Measurements from ENCODE around the gene CRY2.
A peak's percentile ranks its signal among the peaks of the same experiment; 100 is the strongest.
"Not testable (repeated sequence)": the region's sequence is repeated elsewhere in the genome, so short reads cannot be mapped to it uniquely, and the experiment has no call there.

CRY2 gene

DNA sequence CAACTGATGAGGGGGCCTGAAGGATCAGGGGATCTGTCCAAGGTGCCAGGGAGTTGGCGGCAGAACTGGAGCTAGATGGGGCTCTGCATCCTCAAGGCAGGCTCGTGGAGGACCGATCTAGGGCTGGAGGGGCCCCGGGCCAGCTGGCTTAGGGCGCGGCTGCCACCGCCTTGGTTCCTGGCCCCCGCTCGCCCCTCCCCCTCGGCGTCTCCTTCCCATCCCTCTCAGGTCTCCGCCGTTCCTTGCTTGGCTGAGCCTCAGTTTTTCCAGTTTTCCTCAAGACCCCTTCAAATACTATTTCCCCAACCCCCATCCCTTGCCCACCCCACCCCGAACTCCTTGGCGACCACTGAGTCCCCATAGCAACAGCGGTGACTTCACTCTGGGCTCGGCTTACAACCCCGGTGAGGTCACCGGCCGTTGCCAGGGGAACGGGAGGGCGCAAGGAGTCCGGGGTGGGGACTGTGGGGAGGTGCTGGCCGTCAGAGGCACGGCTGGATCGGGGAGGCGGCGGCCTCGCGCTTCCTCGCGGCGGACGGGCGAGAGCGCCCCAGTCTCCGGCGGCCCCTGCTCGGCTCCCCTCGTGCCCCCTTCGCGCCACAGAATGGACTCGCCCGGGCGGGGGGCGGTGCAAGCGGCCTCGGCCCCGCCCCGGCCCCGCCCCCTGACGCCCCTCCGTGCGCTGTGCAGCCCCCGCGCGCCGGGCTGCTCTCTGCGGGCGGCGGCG lies 52.3 kb downstream of the CRY2 start:
- DNase-seq (ENCODE audit: low read depth) = peak; percentile 46

DNA sequence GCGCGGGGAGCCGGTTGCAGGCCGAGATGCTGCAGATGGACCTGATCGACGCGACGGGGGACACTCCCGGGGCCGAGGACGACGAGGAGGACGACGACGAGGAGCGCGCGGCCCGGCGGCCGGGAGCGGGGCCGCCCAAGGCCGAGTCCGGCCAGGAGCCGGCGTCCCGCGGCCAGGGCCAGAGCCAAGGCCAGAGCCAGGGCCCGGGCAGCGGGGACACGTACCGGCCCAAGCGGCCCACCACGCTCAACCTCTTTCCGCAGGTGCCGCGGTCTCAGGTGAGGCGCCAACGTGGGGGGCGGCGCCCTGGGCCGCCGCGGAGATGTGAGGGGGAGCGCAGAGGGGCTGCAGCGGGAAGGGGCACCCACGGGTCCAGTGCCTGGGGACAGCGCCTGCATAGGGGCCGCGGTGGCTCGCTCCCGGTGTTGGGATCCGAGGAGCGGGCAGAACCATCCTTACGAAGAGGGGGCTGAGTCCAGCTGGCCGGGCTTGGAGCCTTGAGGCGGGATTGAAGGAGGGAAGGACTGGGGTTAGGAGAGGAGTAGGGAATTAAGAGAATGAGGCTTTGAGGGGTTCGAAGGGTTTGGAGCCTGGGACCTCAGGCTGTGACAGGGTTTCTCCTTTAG lies 53.0 kb downstream of the CRY2 start:
- not testable (repeated sequence) for DNase-seq (ENCODE audit: low read depth)

- DNase-seq (ENCODE audit: low read depth) = no peak
Measured at GRCh38 chr11:45900916-45901617, 53.8 kb downstream of the CRY2 start.

- DNase-seq (ENCODE audit: low read depth) = no peak
Measured at GRCh38 chr11:45901626-45902025, 54.4 kb downstream of the CRY2 start.

GRCh38 chr11:45902452-45903380 lies 55.4 kb downstream of the CRY2 start:
- no peak for DNase-seq (ENCODE audit: low read depth)

- DNase-seq (ENCODE audit: low read depth) = no peak
Measured at GRCh38 chr11:45904309-45904915, 57.1 kb downstream of the CRY2 start.

- DNase-seq (ENCODE audit: low read depth) = no peak
Measured at GRCh38 chr11:45905095-45905494, 57.8 kb downstream of the CRY2 start.

DNA sequence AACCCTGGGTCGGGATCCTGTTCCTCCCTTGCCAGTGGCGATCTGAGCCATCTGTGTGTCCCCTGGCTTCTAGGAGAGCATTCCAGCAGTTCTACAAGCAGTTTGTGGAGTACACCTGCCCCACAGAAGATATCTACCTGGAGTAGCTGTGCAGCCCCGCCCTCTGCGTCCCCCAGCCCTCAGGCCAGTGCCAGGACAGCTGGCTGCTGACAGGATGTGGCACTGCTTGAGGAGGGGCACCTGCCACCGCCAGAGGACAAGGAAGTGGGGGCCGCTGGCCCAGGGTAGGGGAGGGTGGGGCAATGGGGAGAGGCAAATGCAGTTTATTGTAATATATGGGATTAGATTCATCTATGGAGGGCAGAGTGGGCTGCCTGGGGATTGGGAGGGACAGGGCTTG lies 58.3 kb downstream of the CRY2 start:
- not testable (repeated sequence) for DNase-seq (ENCODE audit: low read depth)

DNA sequence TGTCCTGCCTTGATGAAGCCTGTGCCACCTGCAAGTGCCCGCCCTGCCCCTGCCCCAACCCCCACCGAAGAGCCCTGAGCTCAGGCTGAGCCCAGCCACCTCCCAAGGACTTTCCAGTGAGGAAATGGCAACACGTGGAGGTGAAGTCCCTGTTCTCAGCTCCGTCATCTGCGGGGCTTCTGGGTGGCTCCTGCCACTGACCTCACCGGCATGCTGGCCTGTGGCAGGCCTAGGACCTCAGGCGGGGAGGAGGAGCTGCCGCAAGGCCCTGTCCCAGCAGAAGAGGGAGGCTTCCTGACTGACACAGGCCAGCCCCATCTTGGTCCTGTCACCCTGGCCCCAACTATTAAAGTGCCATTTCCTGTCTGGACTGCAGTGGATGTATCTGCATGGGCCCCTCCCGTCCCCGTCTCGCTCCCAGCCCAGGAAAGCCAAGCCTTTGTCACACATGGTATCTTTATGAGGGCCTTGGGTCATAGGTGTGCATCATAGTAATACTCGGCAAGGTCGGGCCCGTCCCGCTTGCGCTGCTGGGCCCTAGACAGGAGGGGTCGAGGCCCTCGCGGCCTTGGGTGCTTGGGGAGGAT lies 58.9 kb downstream of the CRY2 start:
- DNase-seq (ENCODE audit: low read depth) = no peak

DNA sequence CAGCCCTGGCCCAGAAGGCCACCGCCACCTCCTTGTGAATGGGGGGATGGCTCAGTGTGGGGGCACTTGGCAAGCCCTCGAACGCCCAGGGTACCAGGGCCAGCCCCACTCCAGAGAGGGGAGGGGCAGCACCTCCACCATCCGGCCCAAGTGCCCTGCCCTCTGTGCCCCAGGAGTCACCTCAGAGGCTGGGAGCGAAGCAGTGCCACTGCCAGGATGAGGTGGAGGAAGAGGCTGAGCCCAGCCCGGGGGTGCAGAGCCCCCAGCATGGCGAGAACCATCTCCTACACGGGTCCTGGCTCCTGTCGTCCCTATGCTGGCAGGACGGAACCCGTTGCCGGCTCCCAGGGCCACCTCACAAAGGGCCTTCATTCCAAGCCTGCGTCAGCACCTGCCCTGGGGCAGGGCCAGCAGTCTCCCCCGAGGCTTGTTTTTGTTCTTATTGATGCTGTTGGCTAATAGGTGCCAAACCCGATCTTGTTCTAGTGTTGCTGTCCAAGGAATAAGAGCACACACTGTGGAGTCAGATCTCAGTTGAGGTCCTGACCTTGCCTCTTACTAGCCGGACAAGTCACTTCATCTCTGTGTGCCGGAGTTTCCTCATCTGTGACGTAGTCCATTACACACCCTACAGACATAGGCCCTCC lies 59.8 kb downstream of the CRY2 start, which contains the start of gene FREY1:
Gene FREY1 (minus strand): TSS at position 307 of the 647 bp plus-strand sequence. CDS start 26 bp downstream, at position 281.
- DNase-seq (ENCODE audit: low read depth) = no peak

- no peak for DNase-seq (ENCODE audit: low read depth)
Measured at GRCh38 chr11:45907911-45908370, 60.7 kb downstream of the CRY2 start.

- DNase-seq (ENCODE audit: low read depth) = no peak
Measured at GRCh38 chr11:45909594-45910475, 62.6 kb downstream of the CRY2 start.

DNA sequence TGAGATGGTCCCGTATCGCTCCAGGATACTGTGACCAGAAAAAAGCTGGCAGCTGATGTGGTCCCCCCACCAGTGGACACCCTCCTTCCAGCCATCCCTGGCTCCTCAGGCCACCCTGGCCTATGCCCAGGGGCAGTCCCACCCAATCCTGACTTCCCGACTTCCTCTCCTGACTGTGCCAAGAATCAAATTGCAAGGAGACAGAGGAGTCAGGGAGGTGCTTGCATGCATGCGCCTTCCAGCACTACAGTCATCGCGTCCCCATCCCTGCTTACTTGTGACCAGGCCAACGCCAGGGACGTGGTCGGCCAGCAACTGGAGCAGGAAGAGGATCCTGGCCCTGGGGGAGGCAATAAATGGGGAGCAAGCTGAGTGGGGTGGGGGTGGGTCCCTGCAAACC lies 63.3 kb downstream of the CRY2 start:
- DNase-seq (ENCODE audit: low read depth) = no peak

GRCh38 chr11:45913514-45913913 lies 66.2 kb downstream of the CRY2 start:
- no peak for DNase-seq (ENCODE audit: low read depth)

- DNase-seq (ENCODE audit: low read depth) = no peak
Measured at GRCh38 chr11:45913942-45914635, 66.8 kb downstream of the CRY2 start.

DNA sequence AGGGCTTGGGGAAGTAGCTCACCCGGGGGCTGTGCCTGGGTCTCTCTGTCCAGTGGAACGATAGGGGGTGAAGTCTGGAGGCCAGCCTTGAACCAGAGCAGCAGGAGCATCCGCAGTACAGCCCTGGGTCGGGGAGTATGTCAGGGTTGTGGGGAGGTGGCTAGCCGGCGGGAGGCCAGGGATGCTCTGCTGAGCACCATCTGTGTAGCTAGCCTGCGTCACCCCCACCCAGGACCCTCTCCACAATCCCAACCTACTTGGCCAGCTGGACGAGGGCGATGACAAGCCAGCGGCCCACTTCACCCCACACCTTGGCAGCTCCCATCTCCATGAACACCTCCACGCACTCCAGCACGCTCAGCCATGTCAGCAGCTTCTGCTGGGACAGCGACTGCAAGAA lies 68.2 kb downstream of the CRY2 start:
- DNase-seq (ENCODE audit: low read depth) = no peak

- no peak for DNase-seq (ENCODE audit: low read depth)
Measured at GRCh38 chr11:45917286-45917622, 70.0 kb downstream of the CRY2 start.

DNA sequence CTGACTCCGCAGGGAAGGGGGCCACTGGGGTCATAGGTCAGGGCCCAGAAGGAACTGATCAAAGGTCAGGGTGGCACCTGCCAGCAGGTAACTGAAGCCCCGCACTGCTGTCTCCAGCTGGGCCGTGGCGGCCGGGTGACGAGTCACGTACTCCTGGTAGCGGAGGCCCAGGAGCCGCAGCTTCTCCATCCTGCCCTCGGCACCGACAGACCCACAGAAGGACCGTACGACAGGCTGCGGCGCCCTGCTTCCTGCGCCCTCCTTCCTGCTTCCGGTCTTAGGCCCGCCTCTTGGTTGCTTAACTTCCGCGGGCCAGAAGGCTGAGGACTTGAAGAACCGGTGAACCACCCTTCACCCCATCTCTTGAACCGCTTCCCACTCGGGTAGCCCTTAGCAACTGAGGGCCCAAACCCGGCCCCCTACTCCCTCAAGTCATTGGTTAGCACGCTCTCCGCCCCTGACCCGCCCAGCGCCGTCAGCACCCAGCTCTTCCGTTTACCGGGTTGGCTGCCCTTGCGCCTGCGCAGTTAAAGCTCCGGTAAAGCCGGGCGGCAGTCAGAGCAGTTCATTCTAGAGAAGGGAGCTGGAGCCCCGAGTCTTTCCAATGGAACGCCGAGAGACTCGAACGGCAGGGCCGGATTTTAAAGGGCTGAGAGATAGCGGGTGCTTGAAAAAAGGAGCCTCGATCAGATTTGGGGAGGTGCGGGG lies 70.5 kb downstream of the CRY2 start, which contains the start of gene PEX16:
Gene PEX16 (minus strand): TSS at position 255 of the 708 bp plus-strand sequence. CDS start 66 bp downstream, at position 189.
- peak; percentile 93 for DNase-seq (ENCODE audit: low read depth)

All from T follicular helper cell (primary cell).